Uterus (tissue), 4 donors: ENCODE measurements around the gene HTR3B. TPM values are rescaled to one million over a fixed set of nuclear protein-coding genes. Genes with fewer than 3 reads are reported as not detected.
"Not testable (repeated sequence)": the region's sequence is repeated elsewhere in the genome, so short reads cannot be mapped to it uniquely, and the experiment has no call there.

Source experiments
- DNase-seq, 2 donors: peaks; one replicate each; pipeline ENCODE4 v3.0.0-alpha.2; 2019 to 2020
- H3K27ac ChIP-seq, 2 donors: fragments of 200-600 bp; sonication (generic); 1 replicate in 1 of 2; 2 replicates in 1 of 2; pipeline ENCODE4 v1.5.1; 2016 to 2018
- H3K27me3 ChIP-seq, 2 donors: fragments of 200-600 bp; sonication (generic); one replicate each; pipeline ENCODE4 v1.5.1; 2018 to 2019; ENCODE audit warnings: control low read depth in 1 of 2
- H3K36me3 ChIP-seq, 2 donors: fragments of 200-600 bp; sonication (generic); one replicate each; pipeline ENCODE4 v1.5.1; 2019; ENCODE audit warnings: control low read depth in 1 of 2
- H3K4me1 ChIP-seq, 2 donors: fragments of 200-600 bp; sonication (generic); one replicate each; pipeline ENCODE4 v1.5.1; 2018 to 2019; ENCODE audit warnings: control low read depth in 1 of 2
- H3K4me3 ChIP-seq, 2 donors: fragments of 200-600 bp; sonication (generic); 1 replicate in 1 of 2; 2 replicates in 1 of 2; pipeline ENCODE4 v1.5.1; 2018 to 2019; ENCODE audit warnings: mild to moderate bottlenecking in 1 of 2
- H3K9me3 ChIP-seq, 2 donors: fragments of 200-600 bp; sonication (generic); one replicate each; pipeline ENCODE4 v1.5.1; 2019; ENCODE audit warnings: control low read depth in 1 of 2
- CTCF ChIP-seq, 4 experiments: fragments of 200-600 bp in 2 of 4; fragments of 450-650 bp in 2 of 4; sonication (generic) in 2 of 4; IDR thresholded peaks; one replicate each; pipeline ENCODE4 v1.5.1; 2016 to 2019; ENCODE audit warnings: antibody characterized with exemption in 4 of 4, mild to moderate bottlenecking in 2 of 4, moderate library complexity in 1 of 4
- POLR2A ChIP-seq, 2 donors: fragments of 450-650 bp; IDR thresholded peaks; one replicate each; pipeline ENCODE4 v1.6.1; 2016; ENCODE audit warnings: antibody characterized with exemption in 2 of 2, mild to moderate bottlenecking in 1 of 2, moderate library complexity in 1 of 2
- intact Hi-C: fragments of 100-400 bp; cut with DNase I; formaldehyde crosslinking; loops from one replicate; pipeline ENCODE4 v1.15.1; 2023; ENCODE audit warnings: low total_unique reads
- total RNA-seq, 4 donors: library from RNA; depleted of rRNA in 3 of 4; stranded (reverse); fragments of >200 nt in 3 of 4; gene quantifications; one replicate each; pipeline versions ENCODE4 v1.1.0 to v1.2.4, GENCODE V29; 2014 to 2023
- donor health status: DM: yes; HTN: yes; CAD: no.

The HTR3B gene
- total RNA-seq, 4 donors from 2014 or later: not detected

GRCh38 chr11:113928311-113928710 lies 23.7 kb downstream of the HTR3B start:
- intact Hi-C loops: no loop called here
- no peak for DNase-seq
- no peak for TF ChIP-seq POLR2A (IDR thresholded peaks at IDR 0.05)
- TF ChIP-seq CTCF (IDR thresholded peaks at IDR 0.05): no peak
- H3K27ac ChIP-seq: no peak overlapping the region
- H3K27me3 ChIP-seq: no peaks in the 10 kb centered on the region
- H3K4me1 ChIP-seq: no peaks in the 10 kb centered on the region
- H3K9me3 ChIP-seq: no peaks in the 10 kb centered on the region
- H3K36me3 ChIP-seq: no peaks in the 10 kb centered on the region
- no peak overlapping the region for H3K4me3 ChIP-seq

- Histone ChIP-seq H3K36me3 (no peaks in the 10 kb centered on the region), H3K4me3 (no peak overlapping the region), H3K4me1 (no peaks in the 10 kb centered on the region), H3K27me3 (no peaks in the 10 kb centered on the region), H3K27ac (no peak overlapping the region), H3K9me3 (no peaks in the 10 kb centered on the region)
- intact Hi-C loops: no loop called here
- TF ChIP-seq POLR2A (IDR thresholded peaks at IDR 0.05): no peak
- no peak for TF ChIP-seq CTCF (IDR thresholded peaks at IDR 0.05)
- DNase-seq: no peak
Measured at GRCh38 chr11:113932788-113933187, 28.2 kb downstream of the HTR3B start.

GRCh38 chr11:113934193-113934592 lies 29.6 kb downstream of the HTR3B start:
- intact Hi-C loops, H3K4me3 ChIP-seq, H3K36me3 ChIP-seq, H3K27me3 ChIP-seq, H3K27ac ChIP-seq, H3K9me3 ChIP-seq, DNase-seq, H3K4me1 ChIP-seq: not testable (repeated sequence)

- Histone ChIP-seq H3K36me3 (no peaks in the 10 kb centered on the region), H3K9me3 (no peaks in the 10 kb centered on the region), H3K27ac (no peak overlapping the region), H3K4me3 (no peak overlapping the region), H3K27me3 (no peaks in the 10 kb centered on the region), H3K4me1 (no peaks in the 10 kb centered on the region)
- intact Hi-C loops: no loop called here
- no peak for DNase-seq
- TF ChIP-seq POLR2A (IDR thresholded peaks at IDR 0.05) (no peak), CTCF (IDR thresholded peaks at IDR 0.05) (no peak)
Measured at GRCh38 chr11:113934761-113935160, 30.2 kb downstream of the HTR3B start.

- H3K4me1 ChIP-seq: no peaks in the 10 kb centered on the region
Measured at GRCh38 chr11:113935858-113936257, 31.3 kb downstream of the HTR3B start.

More at GRCh38 chr11:113935858-113936257, 31.3 kb downstream of the HTR3B start:
- H3K4me3 ChIP-seq: no peak overlapping the region
- intact Hi-C loops: no loop called here
- H3K36me3 ChIP-seq: no peaks in the 10 kb centered on the region
- DNase-seq: no peak
- H3K27ac ChIP-seq: no peak overlapping the region
- H3K27me3 ChIP-seq: no peaks in the 10 kb centered on the region
- no peaks in the 10 kb centered on the region for H3K9me3 ChIP-seq
- no peak for TF ChIP-seq POLR2A (IDR thresholded peaks at IDR 0.05)
- no peak for TF ChIP-seq CTCF (IDR thresholded peaks at IDR 0.05)
